ENCODE measurements around the gene NUP42.

The NUP42 gene

DNA sequence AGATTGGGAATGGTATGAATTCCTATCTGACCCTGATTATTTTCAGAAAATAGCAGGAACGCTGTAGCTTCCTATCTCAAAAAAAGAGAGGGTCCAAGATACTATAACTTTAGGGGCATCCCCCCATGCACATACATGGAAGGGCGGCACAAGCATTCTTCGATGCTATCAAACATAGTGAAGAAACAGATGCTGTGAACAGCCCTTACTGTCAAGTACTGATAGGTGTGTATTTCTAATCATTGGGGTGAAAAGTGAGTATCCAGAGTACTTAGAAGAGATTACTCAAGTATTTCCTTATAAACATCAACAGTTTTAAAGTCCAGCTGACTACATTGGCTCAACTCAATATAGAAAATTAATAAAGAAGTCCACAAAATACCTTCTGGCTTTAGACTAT is 17.0 kb upstream of the NUP42 start:
- TF ChIP-seq, protein P1, sequence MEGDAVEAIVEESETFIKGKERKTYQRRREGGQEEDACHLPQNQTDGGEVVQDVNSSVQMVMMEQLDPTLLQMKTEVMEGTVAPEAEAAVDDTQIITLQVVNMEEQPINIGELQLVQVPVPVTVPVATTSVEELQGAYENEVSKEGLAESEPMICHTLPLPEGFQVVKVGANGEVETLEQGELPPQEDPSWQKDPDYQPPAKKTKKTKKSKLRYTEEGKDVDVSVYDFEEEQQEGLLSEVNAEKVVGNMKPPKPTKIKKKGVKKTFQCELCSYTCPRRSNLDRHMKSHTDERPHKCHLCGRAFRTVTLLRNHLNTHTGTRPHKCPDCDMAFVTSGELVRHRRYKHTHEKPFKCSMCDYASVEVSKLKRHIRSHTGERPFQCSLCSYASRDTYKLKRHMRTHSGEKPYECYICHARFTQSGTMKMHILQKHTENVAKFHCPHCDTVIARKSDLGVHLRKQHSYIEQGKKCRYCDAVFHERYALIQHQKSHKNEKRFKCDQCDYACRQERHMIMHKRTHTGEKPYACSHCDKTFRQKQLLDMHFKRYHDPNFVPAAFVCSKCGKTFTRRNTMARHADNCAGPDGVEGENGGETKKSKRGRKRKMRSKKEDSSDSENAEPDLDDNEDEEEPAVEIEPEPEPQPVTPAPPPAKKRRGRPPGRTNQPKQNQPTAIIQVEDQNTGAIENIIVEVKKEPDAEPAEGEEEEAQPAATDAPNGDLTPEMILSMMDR (conservative IDR thresholded peaks at IDR 0.05), result no peak
- no peak overlapping the region for H3K27ac ChIP-seq

DNA sequence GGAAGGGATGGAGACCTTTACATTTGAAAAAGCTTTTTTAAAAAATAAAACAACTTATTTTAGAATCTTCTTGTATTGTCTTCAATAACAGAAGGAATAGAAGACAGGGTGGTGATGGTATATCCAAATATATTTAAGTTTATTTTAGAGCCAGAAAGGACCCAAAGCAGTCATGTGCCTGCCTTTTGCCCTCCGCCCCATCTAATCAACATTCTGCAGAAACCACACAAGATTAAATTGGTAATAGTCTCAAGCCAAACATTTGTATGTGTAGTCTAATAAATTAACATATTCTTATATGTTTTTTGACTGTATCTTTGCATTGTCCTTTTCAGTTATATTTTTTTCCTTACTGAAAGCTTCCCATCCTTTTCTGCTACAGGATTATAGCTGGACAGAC is 16.5 kb upstream of the NUP42 start:
- H3K27ac ChIP-seq, result no peak overlapping the region
- TF ChIP-seq, protein P1 (conservative IDR thresholded peaks at IDR 0.05), result no peak

DNA sequence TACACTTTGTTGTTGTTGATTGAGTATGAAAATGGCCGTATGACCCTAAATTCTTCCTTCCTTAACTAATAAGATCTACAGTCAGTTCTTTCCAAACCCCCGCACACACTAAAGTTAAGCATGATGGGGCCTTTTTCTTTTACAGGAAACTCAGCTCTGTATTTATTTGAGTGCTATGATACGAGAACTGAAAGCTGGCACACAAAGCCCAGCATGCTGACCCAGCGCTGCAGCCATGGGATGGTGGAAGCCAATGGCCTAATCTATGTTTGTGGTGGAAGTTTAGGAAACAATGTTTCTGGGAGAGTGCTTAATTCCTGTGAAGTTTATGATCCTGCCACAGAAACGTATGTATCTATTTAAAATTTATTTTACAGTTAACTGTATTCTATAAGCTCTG is 14.2 kb upstream of the NUP42 start:
- H3K27ac ChIP-seq, result no peak overlapping the region
- TF ChIP-seq, protein P1 (conservative IDR thresholded peaks at IDR 0.05), result no peak

DNA sequence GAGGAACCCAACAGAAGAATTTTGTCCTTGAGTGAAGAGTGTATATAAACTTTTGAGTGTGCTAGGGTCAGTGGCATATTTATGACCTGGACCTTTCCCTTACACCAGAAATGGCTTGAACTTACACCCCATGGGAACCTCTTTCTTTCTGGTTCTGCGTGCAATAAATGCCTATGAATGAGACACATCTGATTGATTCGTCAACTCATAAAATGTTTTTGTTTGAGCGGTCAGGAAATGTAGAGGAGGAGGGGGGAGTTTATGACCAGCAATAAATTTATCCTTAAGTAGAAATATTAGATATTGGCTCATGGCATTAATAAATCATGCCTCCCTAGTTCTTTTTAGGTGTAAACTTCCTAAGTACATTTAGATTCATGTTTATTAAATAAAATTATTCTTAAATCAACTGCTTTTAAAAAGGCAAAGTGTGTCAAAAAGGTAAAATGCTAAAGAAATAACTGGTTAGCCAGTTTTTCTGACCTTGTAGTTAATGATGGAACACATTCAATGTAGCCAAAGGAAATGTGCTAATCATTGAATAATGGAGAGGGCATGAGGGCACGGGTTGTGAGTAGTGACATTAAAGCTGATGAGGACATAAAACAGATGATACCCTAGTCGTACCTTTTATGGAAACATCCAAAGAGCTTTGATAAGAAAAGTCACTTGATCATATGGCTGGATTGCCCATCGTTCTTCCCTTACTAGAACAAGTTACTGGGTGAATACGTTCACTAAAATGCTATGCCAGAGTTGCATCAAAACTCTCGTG is 13.6 kb upstream of the NUP42 start:
- H3K27ac ChIP-seq, result no peak overlapping the region
- TF ChIP-seq, protein P1 (conservative IDR thresholded peaks at IDR 0.05), result no peak

DNA sequence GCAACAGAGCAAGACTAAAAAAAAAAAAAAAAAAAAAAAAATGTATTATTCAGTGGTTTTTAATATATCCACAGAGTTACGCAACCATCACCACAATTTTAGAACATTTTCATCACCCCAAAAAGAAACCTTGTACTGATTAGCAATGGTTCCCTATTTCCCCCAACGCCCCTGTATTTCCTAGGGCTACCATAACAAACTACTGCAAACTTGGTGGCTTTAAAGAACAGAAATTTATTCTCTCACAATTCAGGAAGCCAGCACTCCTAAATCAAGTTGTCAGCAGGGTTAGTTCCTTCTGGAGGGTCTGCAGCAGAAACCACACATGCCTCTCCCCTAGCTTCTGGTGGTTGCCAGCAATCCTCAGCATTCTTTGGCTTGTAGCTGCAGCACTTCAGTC is 5.9 kb upstream of the NUP42 start:
- H3K27ac ChIP-seq, result no peak overlapping the region
- TF ChIP-seq, protein P1 (conservative IDR thresholded peaks at IDR 0.05), result no peak

DNA sequence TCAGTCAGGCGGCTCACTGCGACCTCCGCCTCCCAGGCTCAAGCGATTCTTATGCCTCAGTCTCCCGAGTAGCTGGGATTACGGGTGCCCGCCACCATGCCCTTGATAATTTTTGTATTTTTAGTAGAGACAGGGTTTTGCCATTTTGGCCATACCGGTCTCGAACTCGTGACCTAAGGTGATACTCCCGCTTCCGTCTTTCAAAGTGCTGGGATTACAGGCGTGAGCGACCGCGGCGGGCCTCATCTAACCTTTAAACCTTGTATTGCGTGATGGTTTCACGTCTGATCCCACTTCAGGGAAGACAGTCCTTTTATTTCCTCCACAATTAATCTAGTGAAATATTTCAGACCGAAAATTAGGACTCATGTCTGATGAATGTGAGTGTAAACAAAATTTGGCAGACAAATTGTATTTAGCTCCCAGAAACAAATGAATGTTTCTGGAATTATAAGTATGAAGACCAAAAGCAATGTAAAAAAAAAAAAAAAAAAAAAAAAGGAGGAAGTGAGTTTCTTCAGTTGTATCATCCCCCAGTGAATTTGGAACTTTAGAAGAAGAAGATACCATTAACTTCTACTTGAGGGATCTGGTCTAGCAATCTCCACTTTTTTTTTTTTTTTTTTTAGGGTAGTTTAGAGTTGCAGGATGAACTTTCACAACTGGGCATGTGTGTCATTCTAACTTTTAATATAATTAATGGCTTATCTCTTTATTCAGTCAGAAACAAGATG is 1.6 kb downstream of the NUP42 start:
- H3K27ac ChIP-seq, result peak overlapping the region; percentile 87; the same call in 1 of the 2 replicates
- TF ChIP-seq, protein P1 (conservative IDR thresholded peaks at IDR 0.05), result no peak

DNA sequence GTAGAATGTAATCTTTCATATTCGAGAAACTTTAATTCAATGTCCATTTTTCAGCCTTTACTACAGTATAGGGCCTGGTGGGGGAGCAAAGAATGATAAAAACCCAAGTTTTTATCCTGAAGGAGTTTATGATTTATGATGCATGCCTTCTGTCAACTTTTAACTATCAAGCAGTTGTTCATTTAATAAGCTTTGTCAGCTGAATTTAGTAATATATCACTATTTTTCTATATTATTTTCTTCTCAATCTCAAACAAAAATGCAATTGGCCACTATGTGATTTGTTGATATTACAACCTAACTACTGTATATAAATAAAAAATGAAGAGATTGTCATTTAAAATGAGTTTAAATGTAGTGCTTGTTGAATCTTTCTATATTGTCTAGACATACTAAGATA is 2.4 kb downstream of the NUP42 start:
- TF ChIP-seq, protein P1 (conservative IDR thresholded peaks at IDR 0.05), result no peak
- H3K27ac ChIP-seq, result no peak overlapping the region

Measured in VCaP (cell line).